ENCODE results near the gene DOCK3. TPM values are rescaled to one million over a fixed set of nuclear protein-coding genes. Genes with fewer than 3 reads are reported as not detected.

The DOCK3 gene
- total RNA-seq, 1 donor from 2014 or later: 21.0 TPM

DNA sequence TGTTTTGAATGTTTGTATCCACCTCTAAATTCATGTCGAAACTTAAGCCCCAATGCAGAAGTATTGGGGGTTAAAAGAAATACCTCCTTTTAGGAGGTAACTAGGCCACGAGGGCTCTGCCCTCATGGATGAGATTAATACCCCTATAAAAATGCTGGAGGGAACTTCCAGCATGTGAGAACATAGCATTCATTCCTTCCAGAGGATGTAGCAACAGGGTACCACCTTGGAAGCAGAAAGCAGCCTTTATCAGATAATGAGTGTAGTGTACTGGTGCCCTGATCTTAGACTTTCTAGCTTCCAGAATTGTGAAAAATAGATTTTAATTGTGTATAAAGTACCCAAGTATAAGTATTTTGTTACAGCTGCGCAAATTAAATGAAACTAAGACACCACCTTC lies 356.9 kb downstream of the DOCK3 start:
- Mint-ChIP-seq H3K36me3 (peaks cover 10% of the 10 kb centered on the region), H3K27ac (no peak overlapping the region), H3K27me3 (ENCODE audit: low read depth) (no peaks in the 10 kb centered on the region), H3K4me3 (no peak overlapping the region), H3K9me3 (peaks cover 35% of the 10 kb centered on the region), H3K4me1 (no peaks in the 10 kb centered on the region)
- DNase-seq (ENCODE audit: low spot score in 2 of 2, unreplicated experiment in 2 of 2): no peak
- TF ChIP-seq, protein P1, sequence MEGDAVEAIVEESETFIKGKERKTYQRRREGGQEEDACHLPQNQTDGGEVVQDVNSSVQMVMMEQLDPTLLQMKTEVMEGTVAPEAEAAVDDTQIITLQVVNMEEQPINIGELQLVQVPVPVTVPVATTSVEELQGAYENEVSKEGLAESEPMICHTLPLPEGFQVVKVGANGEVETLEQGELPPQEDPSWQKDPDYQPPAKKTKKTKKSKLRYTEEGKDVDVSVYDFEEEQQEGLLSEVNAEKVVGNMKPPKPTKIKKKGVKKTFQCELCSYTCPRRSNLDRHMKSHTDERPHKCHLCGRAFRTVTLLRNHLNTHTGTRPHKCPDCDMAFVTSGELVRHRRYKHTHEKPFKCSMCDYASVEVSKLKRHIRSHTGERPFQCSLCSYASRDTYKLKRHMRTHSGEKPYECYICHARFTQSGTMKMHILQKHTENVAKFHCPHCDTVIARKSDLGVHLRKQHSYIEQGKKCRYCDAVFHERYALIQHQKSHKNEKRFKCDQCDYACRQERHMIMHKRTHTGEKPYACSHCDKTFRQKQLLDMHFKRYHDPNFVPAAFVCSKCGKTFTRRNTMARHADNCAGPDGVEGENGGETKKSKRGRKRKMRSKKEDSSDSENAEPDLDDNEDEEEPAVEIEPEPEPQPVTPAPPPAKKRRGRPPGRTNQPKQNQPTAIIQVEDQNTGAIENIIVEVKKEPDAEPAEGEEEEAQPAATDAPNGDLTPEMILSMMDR (IDR thresholded peaks at IDR 0.05; ENCODE audit: unreplicated experiment): no peak

DNA sequence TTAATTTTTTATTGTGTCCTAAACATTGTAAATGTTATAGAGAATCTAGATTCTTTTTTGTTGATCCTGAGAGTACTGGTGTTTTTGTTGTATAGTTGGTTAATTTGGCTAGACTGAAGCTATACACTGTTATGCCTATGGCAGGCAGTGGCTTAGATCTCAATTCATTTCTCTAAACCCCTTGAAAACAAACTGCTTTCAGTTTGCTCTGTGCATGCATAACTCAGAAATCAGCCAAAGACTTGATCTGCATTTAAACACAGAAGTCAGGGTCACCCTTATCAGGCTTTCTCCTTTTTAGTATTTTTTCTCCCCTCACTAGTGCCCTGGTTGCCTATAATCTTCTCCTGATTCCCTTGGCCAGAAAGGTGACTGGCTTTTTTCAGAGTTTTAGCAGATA lies 360.9 kb downstream of the DOCK3 start:
- H3K4me3 Mint-ChIP-seq: no peak overlapping the region
- H3K4me1 Mint-ChIP-seq: no peaks in the 10 kb centered on the region
- no peak for DNase-seq (ENCODE audit: low spot score in 2 of 2, unreplicated experiment in 2 of 2)
- peaks cover 16% of the 10 kb centered on the region for H3K9me3 Mint-ChIP-seq
- no peaks in the 10 kb centered on the region for H3K27me3 Mint-ChIP-seq (ENCODE audit: low read depth)
- no peak overlapping the region for H3K27ac Mint-ChIP-seq
- H3K36me3 Mint-ChIP-seq: peaks cover 8% of the 10 kb centered on the region
- TF ChIP-seq, protein P1 (IDR thresholded peaks at IDR 0.05; ENCODE audit: unreplicated experiment): no peak

DNA sequence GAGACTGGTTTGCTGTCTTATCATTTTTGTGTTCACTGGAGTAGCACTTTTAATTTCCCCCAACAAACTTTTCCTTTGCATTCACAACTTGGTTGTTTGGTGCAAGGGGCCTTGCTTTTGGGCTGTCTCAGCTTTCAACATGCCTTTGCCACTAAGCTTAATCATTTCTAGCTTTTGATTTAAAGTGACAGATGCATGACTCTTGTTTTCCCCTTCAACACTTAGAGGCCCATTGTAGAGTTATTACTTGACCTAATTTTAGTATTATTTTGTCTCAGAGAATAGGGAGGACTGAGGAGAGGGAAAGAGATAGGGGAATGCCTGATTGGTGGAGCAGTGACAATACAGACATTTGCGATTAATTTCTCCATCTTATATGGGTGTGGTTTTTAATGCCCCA lies 370.3 kb downstream of the DOCK3 start:
- TF ChIP-seq, protein P1 (IDR thresholded peaks at IDR 0.05; ENCODE audit: unreplicated experiment): no peak
- Mint-ChIP-seq H3K27ac (no peak overlapping the region), H3K27me3 (ENCODE audit: low read depth) (no peaks in the 10 kb centered on the region), H3K36me3 (peaks cover 3% of the 10 kb centered on the region), H3K9me3 (peaks cover 8% of the 10 kb centered on the region), H3K4me3 (no peak overlapping the region), H3K4me1 (no peaks in the 10 kb centered on the region)
- no peak for DNase-seq (ENCODE audit: low spot score in 2 of 2, unreplicated experiment in 2 of 2)

DNA sequence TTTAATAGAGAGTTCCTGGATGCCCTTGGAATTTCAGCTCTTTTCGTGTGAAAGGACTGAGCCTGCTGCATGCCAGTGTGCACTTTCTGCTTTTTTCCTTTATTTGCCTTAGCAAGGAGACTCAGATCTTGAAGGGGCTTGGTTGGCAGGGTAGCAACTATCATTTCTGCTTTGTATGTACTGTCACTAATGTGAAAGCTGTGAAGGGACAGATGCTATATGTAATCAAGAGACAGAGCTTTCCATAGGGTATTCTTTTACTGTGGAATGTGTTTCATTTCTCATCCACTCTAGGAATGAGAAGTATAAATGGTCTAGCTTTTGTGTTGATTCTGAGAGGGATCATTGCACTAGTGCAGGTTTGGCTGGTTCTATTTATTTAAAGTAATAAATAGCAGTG lies 377.8 kb downstream of the DOCK3 start:
- H3K4me3 Mint-ChIP-seq: no peak overlapping the region
- H3K36me3 Mint-ChIP-seq: no peaks in the 10 kb centered on the region
- no peaks in the 10 kb centered on the region for H3K27me3 Mint-ChIP-seq (ENCODE audit: low read depth)
- no peak for DNase-seq (ENCODE audit: low spot score in 2 of 2, unreplicated experiment in 2 of 2)
- no peaks in the 10 kb centered on the region for H3K9me3 Mint-ChIP-seq
- peaks cover 7% of the 10 kb centered on the region for H3K4me1 Mint-ChIP-seq
- TF ChIP-seq, protein P1 (IDR thresholded peaks at IDR 0.05; ENCODE audit: unreplicated experiment): no peak
- no peak overlapping the region for H3K27ac Mint-ChIP-seq

DNA sequence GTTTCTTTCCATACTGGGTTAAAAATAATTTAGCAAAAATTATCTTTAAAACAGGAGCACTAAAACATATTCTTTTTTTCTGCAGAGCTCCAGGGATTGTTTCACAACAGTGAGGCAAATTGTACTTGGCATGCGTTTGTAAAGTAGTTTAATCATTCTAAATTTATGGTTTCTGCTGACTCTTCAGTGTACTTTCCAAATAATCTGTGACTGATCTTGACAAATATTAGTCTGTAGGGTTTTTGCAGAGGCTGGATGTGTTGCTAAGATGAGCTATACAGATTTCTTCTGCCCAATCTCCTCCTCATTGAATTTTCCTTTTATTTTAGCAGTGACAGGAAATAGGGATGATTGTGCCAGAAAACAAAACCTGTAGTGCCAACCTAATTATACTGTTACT lies 382.4 kb downstream of the DOCK3 start:
- H3K9me3 Mint-ChIP-seq: no peaks in the 10 kb centered on the region
- H3K36me3 Mint-ChIP-seq: no peaks in the 10 kb centered on the region
- H3K4me3 Mint-ChIP-seq: no peak overlapping the region
- no peak overlapping the region for H3K27ac Mint-ChIP-seq
- TF ChIP-seq, protein P1 (IDR thresholded peaks at IDR 0.05; ENCODE audit: unreplicated experiment): no peak
- peaks cover 7% of the 10 kb centered on the region for H3K4me1 Mint-ChIP-seq
- H3K27me3 Mint-ChIP-seq (ENCODE audit: low read depth): no peaks in the 10 kb centered on the region
- no peak for DNase-seq (ENCODE audit: low spot score in 2 of 2, unreplicated experiment in 2 of 2)

DNA sequence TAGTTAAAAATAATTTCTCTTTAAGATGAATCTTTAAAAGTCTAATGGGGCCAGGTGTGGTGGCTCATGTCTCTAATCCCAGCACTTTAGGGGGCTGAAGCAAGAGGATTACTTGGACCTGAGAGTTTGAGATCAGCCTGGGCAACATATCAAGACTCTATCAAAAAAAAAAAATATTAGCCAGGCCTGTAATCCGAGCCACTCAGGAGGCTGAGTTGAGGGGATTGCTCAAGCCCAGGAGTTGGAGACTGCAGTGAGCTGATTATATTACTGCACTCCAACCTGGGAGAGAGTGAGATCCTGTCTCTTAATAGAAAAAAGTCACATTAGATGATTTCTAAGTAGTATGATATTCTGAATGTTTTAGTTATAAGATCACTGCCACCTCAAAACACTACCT lies 388.3 kb downstream of the DOCK3 start:
- Mint-ChIP-seq H3K27ac (no peak overlapping the region), H3K4me3 (no peak overlapping the region), H3K9me3 (no peaks in the 10 kb centered on the region), H3K36me3 (no peaks in the 10 kb centered on the region), H3K27me3 (ENCODE audit: low read depth) (no peaks in the 10 kb centered on the region), H3K4me1 (peaks cover 13% of the 10 kb centered on the region)
- TF ChIP-seq, protein P1 (IDR thresholded peaks at IDR 0.05; ENCODE audit: unreplicated experiment): no peak
- DNase-seq (ENCODE audit: low spot score in 2 of 2, unreplicated experiment in 2 of 2): no peak

All from mesothelial cell of epicardium (in vitro differentiated cells).